Mesenchymal stem cell (in vitro differentiated cells and primary cell): Measurements from ENCODE around the gene TNNT2.

Experiments
- DNase-seq: peaks from one replicate; pipeline ENCODE4 v3.0.0-alpha.2; 2013
- H2AFZ ChIP-seq: one replicate; pipeline ENCODE4 v1.6.1; 2013; ENCODE audit warnings: low read depth, mild to moderate bottlenecking, control low read depth, inconsistent platforms, low read length, moderate library complexity
- H2AK5ac ChIP-seq: 2 replicates; pipeline ENCODE4 v1.6.1; 2013; ENCODE audit warnings: low read length, moderate library complexity, mild to moderate bottlenecking, inconsistent platforms; ENCODE audit not compliant: severe bottlenecking
- H2BK120ac ChIP-seq: one replicate; pipeline ENCODE4 v1.6.1; 2013; ENCODE audit warnings: low read depth, mild to moderate bottlenecking, inconsistent platforms, low read length, moderate library complexity
- H2BK12ac ChIP-seq, 2 experiments: one replicate each; pipeline ENCODE4 v1.6.1; 2013; ENCODE audit warnings: inconsistent platforms in 2 of 2, low read length in 2 of 2, mild to moderate bottlenecking in 2 of 2, moderate library complexity in 2 of 2, control low read depth in 1 of 2
- H2BK15ac ChIP-seq: one replicate; pipeline ENCODE4 v1.6.1; 2013; ENCODE audit warnings: mild to moderate bottlenecking, low read depth, inconsistent platforms; ENCODE audit not compliant: poor library complexity, severe bottlenecking
- H2BK5ac ChIP-seq: 2 replicates; pipeline ENCODE4 v1.6.1; 2013; ENCODE audit warnings: low read depth, mild to moderate bottlenecking, low read length, control low read depth, inconsistent platforms; ENCODE audit not compliant: poor library complexity, severe bottlenecking
- H3K14ac ChIP-seq, 2 experiments: one replicate each; pipeline ENCODE4 v1.6.1; 2013; ENCODE audit warnings: inconsistent platforms in 2 of 2, low read length in 2 of 2, control low read depth in 1 of 2, mild to moderate bottlenecking in 1 of 2, moderate library complexity in 1 of 2
- H3K18ac ChIP-seq, 2 experiments: one replicate each; pipeline ENCODE4 v1.6.1; 2013; ENCODE audit warnings: inconsistent platforms in 2 of 2, low read length in 2 of 2, control low read depth in 1 of 2, low read depth in 1 of 2, mild to moderate bottlenecking in 1 of 2
- H3K23ac ChIP-seq, 2 experiments: one replicate each; pipeline ENCODE4 v1.6.1; 2013; ENCODE audit warnings: inconsistent platforms in 2 of 2, low read length in 2 of 2, mild to moderate bottlenecking in 2 of 2, moderate library complexity in 2 of 2, control low read depth in 1 of 2
- H3K27ac ChIP-seq: 2 replicates; pipeline ENCODE4 v1.5.1; 2013; ENCODE audit warnings: mild to moderate bottlenecking, moderate library complexity, low read length, control low read depth, inconsistent platforms; ENCODE audit not compliant: poor library complexity, severe bottlenecking
- H3K27me3 ChIP-seq, 2 experiments: 2 replicates each; pipeline versions ENCODE4 v1.6.1 to v1.7.0; 2013; ENCODE audit warnings: low read length in 2 of 2, mild to moderate bottlenecking in 2 of 2, moderate library complexity in 2 of 2, control low read depth in 1 of 2, inconsistent platforms in 1 of 2; ENCODE audit not compliant: control insufficient read depth in 1 of 2, insufficient read depth in 1 of 2
- H3K36me3 ChIP-seq, 2 experiments: 2 replicates each; pipeline versions ENCODE4 v1.6.1 to v1.7.0; 2013; ENCODE audit warnings: low read length in 2 of 2, control low read depth in 1 of 2, inconsistent platforms in 1 of 2, low read depth in 1 of 2, mild to moderate bottlenecking in 1 of 2; ENCODE audit not compliant: insufficient read depth in 2 of 2, control insufficient read depth in 1 of 2
- H3K4ac ChIP-seq, 2 experiments: one replicate each; pipeline ENCODE4 v1.6.1; 2013; ENCODE audit warnings: inconsistent platforms in 2 of 2, low read length in 2 of 2, mild to moderate bottlenecking in 2 of 2, moderate library complexity in 2 of 2, control low read depth in 1 of 2, low read depth in 1 of 2
- H3K4me1 ChIP-seq: 2 replicates; pipeline ENCODE4 v1.6.1; 2013; ENCODE audit warnings: low read depth, low read length, control low read depth; ENCODE audit not compliant: control insufficient read depth, insufficient read depth
- H3K4me2 ChIP-seq: 2 replicates; pipeline ENCODE4 v1.6.1; 2013; ENCODE audit warnings: low read length, mild to moderate bottlenecking, inconsistent platforms; ENCODE audit not compliant: poor library complexity, severe bottlenecking
- H3K4me3 ChIP-seq, 2 experiments: 2 replicates each; pipeline versions ENCODE4 v1.5.1 to v1.7.0; 2013; ENCODE audit warnings: low read length in 2 of 2, mild to moderate bottlenecking in 2 of 2, control low read depth in 1 of 2, low read depth in 1 of 2; ENCODE audit not compliant: insufficient read depth in 1 of 2
- H3K79me1 ChIP-seq: replicated peaks from 2 replicates; pipeline ENCODE4 v1.6.1; 2013; ENCODE audit warnings: mild to moderate bottlenecking, control low read depth, low read length, inconsistent platforms; ENCODE audit not compliant: poor library complexity, severe bottlenecking
- H3K9ac ChIP-seq: 2 replicates; pipeline ENCODE4 v1.7.0; 2013; ENCODE audit warnings: mild to moderate bottlenecking, low read length, moderate library complexity
- H3K9me3 ChIP-seq: 2 replicates; pipeline ENCODE4 v1.7.0; 2013; ENCODE audit warnings: mild to moderate bottlenecking, low read length; ENCODE audit not compliant: control insufficient read depth
- H4K8ac ChIP-seq: one replicate; pipeline ENCODE4 v1.6.1; 2013; ENCODE audit warnings: inconsistent platforms, mild to moderate bottlenecking, low read length, moderate library complexity
- H4K91ac ChIP-seq: one replicate; pipeline ENCODE4 v1.6.1; 2013; ENCODE audit warnings: mild to moderate bottlenecking, low read length, inconsistent platforms
- WGBS: methylation state at CpG from one replicate; pipeline ENCODE4 v1.1.7; 2013; ENCODE audit warnings: mixed read lengths; 5-methylcytosine and 5-hydroxymethylcytosine counted together

TNNT2 gene

DNA sequence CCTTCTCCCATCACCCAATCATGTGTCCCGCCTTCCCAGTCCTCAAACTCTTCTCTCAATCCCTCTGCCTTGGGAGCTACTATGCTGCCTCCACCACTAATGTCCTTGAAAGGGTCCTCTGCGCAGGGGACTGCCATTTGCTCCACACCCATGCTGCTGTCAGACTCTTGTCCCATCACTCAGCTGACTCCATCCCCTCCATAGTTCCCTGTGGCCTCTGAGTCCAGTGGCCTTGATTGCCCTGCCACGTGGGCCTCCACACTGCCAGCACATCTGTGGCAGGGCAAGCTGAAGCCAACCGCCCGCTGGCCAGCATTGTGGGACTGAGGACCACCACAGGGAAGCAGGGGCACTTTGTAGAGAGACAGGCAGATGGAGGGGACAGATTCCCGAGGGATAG, 1.3 kb upstream of the TNNT2 start:
- H3K9ac ChIP-seq: no peak overlapping the region
- peaks cover 0 to 25% of the 10 kb centered on the region in 2 experiments for H3K36me3 ChIP-seq
- H2BK15ac ChIP-seq: no peak overlapping the region
- H2AK5ac ChIP-seq: peak overlapping the region; percentile 96
- no peak overlapping the region for H2BK12ac ChIP-seq
- H3K27me3 ChIP-seq: peaks cover 0 to 39% of the 10 kb centered on the region in 2 experiments
- 86% methylated on average over 6 of the region's 6 CpGs for WGBS
- no peak overlapping the region for H3K4ac ChIP-seq
- H4K91ac ChIP-seq: no peak overlapping the region
- no peak overlapping the region for H4K8ac ChIP-seq
- H3K14ac ChIP-seq: no peak overlapping the region
- no peak overlapping the region for H3K4me3 ChIP-seq
- DNase-seq: no peak
- H3K9me3 ChIP-seq: no peaks in the 10 kb centered on the region
- no peak overlapping the region for H3K4me2 ChIP-seq
- no peak overlapping the region for H3K18ac ChIP-seq
- H3K4me1 ChIP-seq: peaks cover 51% of the 10 kb centered on the region
- no peak overlapping the region for H3K23ac ChIP-seq
- no peak overlapping the region for H2BK5ac ChIP-seq
- no peak overlapping the region for H2AFZ ChIP-seq
- no peak overlapping the region for H2BK120ac ChIP-seq
- H3K27ac ChIP-seq: no peak overlapping the region
- no peaks in the 10 kb centered on the region for H3K79me1 ChIP-seq

- WGBS: 21% methylated on average over 9 of the region's 11 CpGs
- no peak overlapping the region for H3K23ac ChIP-seq
- H2AFZ ChIP-seq: no peak overlapping the region
- H3K27me3 ChIP-seq: peaks cover 0 to 60% of the 10 kb centered on the region in 2 experiments
- H3K9me3 ChIP-seq: no peaks in the 10 kb centered on the region
- no peak overlapping the region for H2BK12ac ChIP-seq
- peak overlapping the region; percentile 71 for H2BK5ac ChIP-seq
- no peak overlapping the region for H4K8ac ChIP-seq
- peaks cover 46% of the 10 kb centered on the region for H3K4me1 ChIP-seq
- H3K36me3 ChIP-seq: peaks cover 0 to 22% of the 10 kb centered on the region in 2 experiments
- no peaks in the 10 kb centered on the region for H3K79me1 ChIP-seq
- H3K4ac ChIP-seq: no peak overlapping the region
- no peak overlapping the region for H2BK15ac ChIP-seq
- no peak overlapping the region for H3K14ac ChIP-seq
- no peak overlapping the region for H3K18ac ChIP-seq
- peak overlapping the region; percentile 47 for H2AK5ac ChIP-seq
- H3K4me2 ChIP-seq: peak overlapping the region; percentile 48
- no peak overlapping the region for H2BK120ac ChIP-seq
- H3K27ac ChIP-seq: peak overlapping the region; percentile 94
- no peak overlapping the region for H3K9ac ChIP-seq
- H3K4me3 ChIP-seq: no peak overlapping the region
- no peak overlapping the region for H4K91ac ChIP-seq
- DNase-seq: peak; percentile 55
Observed at GRCh38 chr1:201376464-201377374, 761 bp downstream of the TNNT2 start.

GRCh38 chr1:201376107-201376463, 1.4 kb downstream of the TNNT2 start:
- no peak overlapping the region for H2BK15ac ChIP-seq
- no peak overlapping the region for H3K14ac ChIP-seq
- no peak overlapping the region for H3K23ac ChIP-seq
- H2BK12ac ChIP-seq: no peak overlapping the region
- H2BK5ac ChIP-seq: no peak overlapping the region
- H3K18ac ChIP-seq: no peak overlapping the region
- H3K79me1 ChIP-seq: no peaks in the 10 kb centered on the region
- H3K27me3 ChIP-seq: peaks cover 0 to 65% of the 10 kb centered on the region in 2 experiments
- H3K4ac ChIP-seq: no peak overlapping the region
- no peak for DNase-seq
- no peak overlapping the region for H2AFZ ChIP-seq
- H4K91ac ChIP-seq: no peak overlapping the region
- H3K36me3 ChIP-seq: peaks cover 0 to 17% of the 10 kb centered on the region in 2 experiments
- H3K9me3 ChIP-seq: no peaks in the 10 kb centered on the region
- 15% methylated on average over 3 of the region's 4 CpGs for WGBS
- peak overlapping the region; percentile 87 for H3K27ac ChIP-seq
- no peak overlapping the region for H4K8ac ChIP-seq
- H3K4me2 ChIP-seq: peak overlapping the region; percentile 48
- peaks cover 44% of the 10 kb centered on the region for H3K4me1 ChIP-seq
- H2AK5ac ChIP-seq: peak overlapping the region; percentile 47
- no peak overlapping the region for H3K4me3 ChIP-seq
- H2BK120ac ChIP-seq: no peak overlapping the region
- no peak overlapping the region for H3K9ac ChIP-seq

DNA sequence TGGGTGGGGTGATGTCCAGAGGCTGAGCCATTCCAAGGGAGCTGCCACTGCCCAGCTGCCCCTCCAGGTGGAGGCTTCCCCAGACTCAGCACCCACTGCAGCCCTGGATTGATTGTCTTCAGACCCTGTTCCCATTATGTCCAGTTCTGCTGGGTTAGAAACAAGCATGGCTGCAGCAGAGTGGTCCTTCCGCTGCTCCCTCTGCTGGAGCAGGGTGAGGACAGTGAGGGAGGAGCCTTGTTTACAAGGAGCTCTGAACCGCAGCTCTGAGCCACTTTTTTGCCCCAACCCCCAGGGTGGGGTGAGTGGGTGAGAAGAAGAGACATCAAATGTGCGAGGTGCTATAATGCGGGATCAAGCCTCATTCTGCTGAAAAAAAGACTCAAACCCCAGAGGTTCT, 2.3 kb downstream of the TNNT2 start:
- H2BK120ac ChIP-seq: no peak overlapping the region
- WGBS: 60% methylated on average over 4 of the region's 4 CpGs
- H3K9ac ChIP-seq: no peak overlapping the region

More for the DNA sequence above, 2.3 kb downstream of the TNNT2 start:
- no peak overlapping the region for H3K18ac ChIP-seq
- H3K23ac ChIP-seq: no peak overlapping the region
- no peak overlapping the region for H3K4me2 ChIP-seq
- no peak overlapping the region for H2BK12ac ChIP-seq
- no peak overlapping the region for H3K14ac ChIP-seq
- H3K27me3 ChIP-seq: peaks cover 0 to 73% of the 10 kb centered on the region in 2 experiments
- H3K36me3 ChIP-seq: peaks cover 0 to 17% of the 10 kb centered on the region in 2 experiments
- no peak overlapping the region for H2AFZ ChIP-seq
- H3K4ac ChIP-seq: no peak overlapping the region
- H3K9me3 ChIP-seq: no peaks in the 10 kb centered on the region
- H4K91ac ChIP-seq: no peak overlapping the region
- no peak for DNase-seq
- H3K27ac ChIP-seq: no peak overlapping the region
- no peak overlapping the region for H3K4me3 ChIP-seq
- no peaks in the 10 kb centered on the region for H3K79me1 ChIP-seq
- H3K4me1 ChIP-seq: peaks cover 44% of the 10 kb centered on the region
- H2BK5ac ChIP-seq: no peak overlapping the region
- H2AK5ac ChIP-seq: peak overlapping the region; percentile 47
- no peak overlapping the region for H2BK15ac ChIP-seq
- no peak overlapping the region for H4K8ac ChIP-seq
